HG03045 (cell line): Measurements from ENCODE around the gene DDX56.
A peak's percentile ranks its signal among the peaks of the same experiment; 100 is the strongest.

Experiments used
- ATAC-seq: cut with Tn5 transposase; IDR thresholded peaks from one replicate; pipeline ENCODE4 v1.9.1; 2021; ENCODE audit warnings: mild to moderate bottlenecking, moderate library complexity; ENCODE audit not compliant: unreplicated experiment

DDX56 gene, protein sequence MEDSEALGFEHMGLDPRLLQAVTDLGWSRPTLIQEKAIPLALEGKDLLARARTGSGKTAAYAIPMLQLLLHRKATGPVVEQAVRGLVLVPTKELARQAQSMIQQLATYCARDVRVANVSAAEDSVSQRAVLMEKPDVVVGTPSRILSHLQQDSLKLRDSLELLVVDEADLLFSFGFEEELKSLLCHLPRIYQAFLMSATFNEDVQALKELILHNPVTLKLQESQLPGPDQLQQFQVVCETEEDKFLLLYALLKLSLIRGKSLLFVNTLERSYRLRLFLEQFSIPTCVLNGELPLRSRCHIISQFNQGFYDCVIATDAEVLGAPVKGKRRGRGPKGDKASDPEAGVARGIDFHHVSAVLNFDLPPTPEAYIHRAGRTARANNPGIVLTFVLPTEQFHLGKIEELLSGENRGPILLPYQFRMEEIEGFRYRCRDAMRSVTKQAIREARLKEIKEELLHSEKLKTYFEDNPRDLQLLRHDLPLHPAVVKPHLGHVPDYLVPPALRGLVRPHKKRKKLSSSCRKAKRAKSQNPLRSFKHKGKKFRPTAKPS

GRCh38 chr7:44573464-44574286 is at the start of gene DDX56:
Gene DDX56, minus strand, starts transcription at chr7:44573908. Its CDS starts 13 bp downstream, at chr7:44573895.
- peak; percentile 93 for ATAC-seq

DNA sequence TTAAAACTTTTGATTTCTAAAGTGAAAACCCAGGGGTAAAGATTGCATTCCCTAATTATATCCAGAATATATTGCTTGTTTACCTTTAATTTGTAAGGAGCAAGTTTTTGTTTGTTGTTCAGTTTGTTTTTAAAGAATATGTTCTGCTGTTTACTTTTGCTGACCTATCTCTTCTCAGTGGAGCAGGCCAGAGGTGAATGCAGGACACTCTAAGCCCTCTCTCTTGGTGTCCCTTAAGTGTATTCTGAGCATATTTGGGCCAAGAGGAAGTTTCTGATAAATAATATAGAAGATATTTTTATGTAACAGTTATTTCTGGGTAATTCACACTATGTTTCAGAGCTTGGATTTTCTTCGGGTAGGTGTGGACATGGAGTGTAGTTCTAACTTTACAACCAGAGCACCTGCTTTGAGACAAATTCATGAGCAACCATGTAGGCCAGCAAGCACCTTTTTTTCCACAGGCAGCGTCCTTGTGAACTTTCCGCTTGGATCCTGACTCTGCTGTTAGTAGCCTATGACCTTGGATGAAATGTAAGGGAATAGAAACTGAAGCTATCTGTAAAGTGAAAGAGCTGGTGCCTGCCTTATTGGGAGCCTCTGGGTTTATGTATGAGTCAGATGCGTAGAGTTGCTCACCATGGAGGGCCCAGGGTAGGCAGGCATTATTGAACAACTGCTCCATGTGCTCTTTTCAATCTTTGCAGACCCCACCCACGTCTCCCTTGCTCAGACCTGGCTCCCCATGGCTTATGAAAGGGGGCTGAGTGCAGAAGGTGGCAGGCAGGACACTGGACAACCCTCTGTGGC is 48.8 kb upstream of the DDX56 start:
- ATAC-seq, result peak; percentile 68

GRCh38 chr7:44621750-44622103 is 48.0 kb upstream of the DDX56 start:
- no peak for ATAC-seq

- no peak for ATAC-seq
Measured at GRCh38 chr7:44621034-44621749, 47.5 kb upstream of the DDX56 start.

GRCh38 chr7:44618753-44619152 is 45.0 kb upstream of the DDX56 start:
- no peak for ATAC-seq

DNA sequence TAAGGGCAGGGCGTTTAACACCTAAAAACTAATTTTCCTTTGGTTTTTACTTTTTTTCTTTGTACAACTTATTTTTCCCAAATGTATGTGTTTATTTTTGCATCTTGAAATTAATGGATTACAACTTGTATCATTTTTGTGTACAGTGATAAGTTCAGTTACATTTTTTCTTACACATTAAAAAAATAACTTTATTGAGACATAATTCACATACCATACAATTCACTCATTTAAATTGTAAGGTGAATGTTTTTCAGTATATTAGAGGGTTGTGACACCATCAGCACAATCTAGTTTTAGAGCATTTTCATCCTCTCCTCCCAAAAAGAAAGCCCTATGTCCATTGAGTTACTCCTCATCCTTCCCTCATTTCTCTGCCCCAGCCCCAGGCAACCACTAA is 44.3 kb upstream of the DDX56 start:
- ATAC-seq, result no peak

DNA sequence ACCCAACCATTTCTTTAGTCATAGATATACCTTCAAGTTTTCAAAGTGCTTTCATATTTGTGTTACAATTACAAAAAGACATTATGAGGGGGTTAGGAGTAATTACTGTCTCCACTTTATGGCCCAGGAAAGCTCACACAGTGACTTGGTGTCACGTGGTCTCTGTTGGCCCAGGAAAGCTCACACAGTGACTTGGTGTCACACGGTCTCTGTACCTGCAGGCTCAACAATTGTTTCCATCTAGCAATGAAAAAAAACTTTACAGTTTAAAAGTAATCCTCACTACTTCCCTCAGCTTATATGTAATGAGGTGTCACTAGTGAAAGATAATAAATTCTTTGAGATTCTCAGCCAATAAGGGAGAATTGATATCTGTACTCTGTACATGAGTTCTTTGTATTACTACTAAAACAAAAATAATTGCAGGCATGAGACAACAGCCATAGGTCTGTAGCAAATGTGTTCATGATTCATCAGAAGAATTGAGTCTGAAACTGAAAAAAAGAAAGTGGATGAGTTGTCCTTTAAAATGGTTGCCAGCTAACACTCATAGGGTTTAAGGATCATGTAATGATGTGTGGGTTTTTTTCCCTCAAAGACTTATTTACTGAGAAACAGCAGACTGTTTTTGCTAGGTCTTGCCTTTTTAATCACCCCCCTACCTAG is 43.6 kb upstream of the DDX56 start:
- ATAC-seq, result no peak

DNA sequence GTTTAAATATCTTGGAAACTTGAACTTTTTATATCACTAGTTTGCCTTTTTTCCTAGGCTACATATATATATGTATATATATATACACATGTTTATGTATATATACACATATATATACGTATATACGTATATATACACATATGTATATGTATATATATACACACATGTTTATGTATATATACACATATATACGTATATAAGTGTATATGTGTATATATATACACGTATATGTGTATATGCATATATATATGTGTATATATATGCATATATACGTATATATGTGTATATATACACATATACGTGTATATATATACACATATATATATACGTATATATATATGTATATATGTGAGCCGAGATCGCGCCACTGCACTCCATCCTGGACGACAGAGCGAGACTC is 42.8 kb upstream of the DDX56 start:
- no peak for ATAC-seq

GRCh38 chr7:44615793-44616192 is 42.1 kb upstream of the DDX56 start:
- no peak for ATAC-seq

- no peak for ATAC-seq
Measured at GRCh38 chr7:44615149-44615611, 41.5 kb upstream of the DDX56 start.

DNA sequence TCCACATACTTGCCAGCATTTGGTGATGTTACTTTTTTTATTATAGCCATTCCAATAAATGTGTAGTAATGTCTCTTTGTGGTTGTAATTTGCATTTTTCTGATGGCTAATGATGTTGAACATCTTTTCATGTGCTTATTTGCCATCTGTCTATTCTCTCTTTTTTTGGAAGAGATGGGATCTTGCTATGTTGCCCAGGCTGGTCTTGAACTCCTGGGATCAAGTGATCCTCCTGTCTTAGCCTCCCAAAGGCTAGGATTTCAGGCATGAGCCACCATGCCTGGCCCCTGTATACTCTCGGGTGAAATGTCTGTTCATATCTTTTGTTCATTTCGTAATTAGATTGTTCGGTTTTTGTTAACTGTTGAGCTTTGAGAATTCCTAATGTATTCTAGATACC is 36.1 kb upstream of the DDX56 start:
- no peak for ATAC-seq

- ATAC-seq, result no peak
Measured at GRCh38 chr7:44608916-44609648, 35.4 kb upstream of the DDX56 start.

- ATAC-seq, result no peak
Measured at GRCh38 chr7:44607141-44608068, 33.7 kb upstream of the DDX56 start.

DNA sequence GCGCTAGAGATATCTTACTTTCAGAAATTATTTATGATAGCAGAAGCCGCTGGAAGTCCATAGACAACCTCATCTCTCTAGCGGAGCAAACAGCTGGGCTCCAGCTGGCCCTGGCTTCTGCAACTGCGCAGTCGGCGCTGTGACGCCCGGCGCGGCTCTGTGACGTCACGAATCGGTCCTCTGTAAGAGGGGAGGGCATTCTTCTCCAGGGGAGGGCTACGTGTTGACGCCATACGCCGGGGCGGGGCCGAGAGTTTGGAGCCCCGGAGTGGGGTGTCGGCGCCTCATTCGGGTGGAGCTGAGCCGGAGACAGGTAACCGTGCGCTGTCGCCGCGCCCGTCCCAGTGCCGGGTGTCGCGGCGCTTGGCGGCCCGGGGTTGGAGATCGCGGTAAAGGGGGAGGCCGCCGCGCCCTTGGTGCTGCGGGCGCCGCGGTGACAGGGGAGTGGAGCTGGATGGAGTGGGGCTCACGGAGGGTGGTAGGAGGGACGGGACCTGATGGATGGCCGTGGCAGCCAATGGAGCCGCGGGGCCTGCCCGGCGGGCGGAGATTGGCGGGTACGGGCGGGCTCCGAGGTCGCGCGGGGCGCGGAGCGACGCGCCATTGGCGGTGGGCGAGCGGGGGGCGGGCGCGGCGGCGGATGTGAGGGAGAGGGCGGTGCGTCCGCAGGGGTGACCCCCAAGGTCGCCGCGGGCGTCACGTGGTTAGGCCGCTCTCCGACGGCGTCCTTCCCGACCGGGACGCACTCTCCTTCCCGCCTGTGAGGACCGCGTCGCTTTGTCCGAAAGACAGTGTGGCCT is 32.8 kb upstream of the DDX56 start, which contains the start of gene OGDH:
Gene OGDH (plus strand): TSS at position 287 of the 800 bp plus-strand sequence. CDS start 17,717 bp downstream, outside the sequence.
- ATAC-seq, result peak; percentile 95

GRCh38 chr7:44604941-44605340 is 31.2 kb upstream of the DDX56 start:
- ATAC-seq, result no peak

GRCh38 chr7:44603193-44603592 is 29.5 kb upstream of the DDX56 start:
- no peak for ATAC-seq

DNA sequence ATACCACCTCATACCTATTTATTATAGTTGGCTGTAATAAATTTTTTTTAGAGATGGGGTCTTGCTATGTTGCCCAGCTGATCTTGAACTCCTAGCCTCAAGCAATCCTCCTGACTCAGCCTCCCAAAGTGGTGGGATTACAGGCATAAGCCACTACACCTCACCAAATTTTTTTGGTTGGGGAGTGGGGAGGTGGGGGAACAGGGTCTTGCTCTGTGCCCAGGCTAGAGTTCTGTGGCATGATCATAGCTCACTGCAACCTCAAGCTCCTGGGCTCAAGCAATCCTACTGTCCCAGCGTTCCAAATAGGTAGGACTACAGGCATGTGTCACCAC is 28.8 kb upstream of the DDX56 start:
- ATAC-seq, result no peak
